IgD-negative memory B cell (primary cell): ENCODE data around the gene MYOC. TPM values are rescaled to one million over a fixed set of nuclear protein-coding genes. Genes with fewer than 3 reads are reported as not detected.
A peak's percentile ranks its signal among the peaks of the same experiment; 100 is the strongest.
"Not testable (repeated sequence)": the region's sequence is repeated elsewhere in the genome, so short reads cannot be mapped to it uniquely, and the experiment has no call there.

Experiments
- H3K27ac Mint-ChIP-seq, 3 donors: one replicate each; pipeline ENCODE4 v1.8.0; 2020 to 2022; ENCODE audit warnings: mild to moderate bottlenecking in 3 of 3, mixed read lengths in 3 of 3, moderate library complexity in 1 of 3
- H3K27me3 Mint-ChIP-seq: one replicate; pipeline ENCODE4 v1.8.0; 2021; ENCODE audit warnings: mixed read lengths
- H3K36me3 Mint-ChIP-seq: one replicate; pipeline ENCODE4 v1.8.0; 2020; ENCODE audit warnings: mild to moderate bottlenecking, mixed read lengths
- H3K4me1 Mint-ChIP-seq, 3 donors: one replicate each; pipeline ENCODE4 v1.8.0; 2020 to 2022; ENCODE audit warnings: mixed read lengths in 3 of 3, mild to moderate bottlenecking in 1 of 3
- H3K4me3 Mint-ChIP-seq, 4 donors: one replicate each; pipeline ENCODE4 v1.8.0; 2020 to 2022; ENCODE audit warnings: mild to moderate bottlenecking in 4 of 4, mixed read lengths in 4 of 4, moderate library complexity in 3 of 4
- H3K9me3 Mint-ChIP-seq, 3 donors: one replicate each; pipeline ENCODE4 v1.8.0; 2020 to 2021; ENCODE audit warnings: mixed read lengths in 3 of 3, mild to moderate bottlenecking in 1 of 3
- polyA plus RNA-seq: library from polyadenylated mRNA; unstranded; fragments of 300-500 nt; fragmentation: Illumina TruSeq; gene quantifications from one replicate; pipeline ENCODE4 v1.2.3, GENCODE V29; 2021

Gene MYOC
- polyA plus RNA-seq: not detected

DNA sequence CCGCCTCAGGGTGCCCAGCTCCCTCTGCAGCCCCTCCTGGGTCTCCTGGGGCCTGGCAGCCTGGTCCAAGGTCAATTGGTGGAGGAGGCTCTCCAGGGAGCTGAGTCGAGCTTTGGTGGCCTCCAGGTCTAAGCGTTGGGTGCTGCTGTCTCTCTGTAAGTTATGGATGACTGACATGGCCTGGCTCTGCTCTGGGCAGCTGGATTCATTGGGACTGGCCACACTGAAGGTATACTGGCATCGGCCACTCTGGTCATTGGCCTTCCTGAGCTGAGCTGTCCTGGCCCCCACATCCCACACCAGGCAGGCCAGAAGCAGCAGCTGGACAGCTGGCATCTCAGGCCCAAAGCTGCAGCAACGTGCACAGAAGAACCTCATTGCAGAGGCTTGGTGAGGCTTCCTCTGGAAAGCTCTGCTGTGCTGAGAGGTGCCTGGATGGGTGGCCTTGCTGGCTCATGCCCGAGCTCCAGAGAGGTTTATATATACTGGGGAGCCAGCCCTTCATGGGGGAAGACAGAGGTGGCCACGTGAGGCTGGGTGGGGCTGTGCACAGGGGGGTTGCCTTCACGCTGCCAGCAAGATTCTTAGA is at the start of gene MYOC:
Gene MYOC, minus strand, starts transcription at position 455 of the 589 bp plus-strand sequence. Its CDS starts 77 bp downstream, at position 378.
- Mint-ChIP-seq H3K36me3 (no peaks in the 10 kb centered on the region), H3K9me3 (no peaks in the 10 kb centered on the region), H3K27ac (no peak within 1 kb of the TSS), H3K27me3 (peaks cover 33% of the 10 kb centered on the region), H3K4me3 (no peak within 1 kb of the TSS), H3K4me1 (peaks cover 0 to 9% (median 4%) of the 10 kb centered on the region in 3 donors)

DNA sequence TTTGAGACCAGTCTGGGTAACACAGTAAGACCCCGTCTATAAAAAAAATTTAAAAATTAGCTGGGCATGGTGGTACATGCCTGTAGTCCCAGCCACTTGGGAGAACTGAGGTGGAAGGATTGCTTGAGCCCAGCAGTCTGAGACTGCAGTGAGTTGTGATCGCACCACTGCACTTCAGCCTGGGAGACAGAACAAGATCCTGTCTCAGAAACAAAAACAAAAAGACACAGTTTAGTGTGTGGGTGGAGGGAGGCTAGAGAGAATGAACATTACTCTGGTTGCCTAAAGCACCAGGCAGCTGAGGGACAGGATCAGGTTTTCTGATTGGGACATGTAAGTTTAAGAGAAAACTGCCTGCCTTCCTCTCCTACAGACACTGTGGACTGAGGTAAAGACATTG is 47.0 kb upstream of the MYOC start:
- Mint-ChIP-seq H3K27me3 (no peaks in the 10 kb centered on the region), H3K4me3 (no peak overlapping the region), H3K27ac (no peak overlapping the region), H3K4me1 (no peaks in the 10 kb centered on the region), H3K9me3 (peaks cover 0 to 10% (median 9%) of the 10 kb centered on the region in 3 donors), H3K36me3 (peaks cover 7% of the 10 kb centered on the region)

DNA sequence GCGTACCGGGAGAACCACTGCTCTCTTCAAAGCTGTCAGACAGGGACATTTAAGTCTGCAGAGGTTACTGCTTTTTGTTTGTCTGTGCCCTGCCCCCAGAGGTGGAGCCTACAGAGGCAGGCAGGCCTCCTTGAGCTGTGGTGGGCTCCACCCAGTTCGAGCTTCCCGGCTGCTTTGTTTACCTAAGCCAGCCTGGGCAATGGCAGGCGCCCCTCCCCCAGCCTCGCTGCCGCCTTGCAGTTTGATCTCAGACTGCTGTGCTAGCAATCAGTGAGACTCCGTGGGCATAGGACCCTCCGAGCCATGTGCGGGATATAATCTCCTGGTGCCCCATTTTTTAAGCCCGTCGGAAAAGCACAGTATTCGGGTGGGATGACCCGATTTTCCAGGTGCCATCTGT is 43.3 kb upstream of the MYOC start:
- not testable (repeated sequence) for H3K4me1 Mint-ChIP-seq, H3K36me3 Mint-ChIP-seq, H3K4me3 Mint-ChIP-seq, H3K27ac Mint-ChIP-seq, H3K27me3 Mint-ChIP-seq
- peaks cover 0 to 11% (median 10%) of the 10 kb centered on the region in 3 donors for H3K9me3 Mint-ChIP-seq

DNA sequence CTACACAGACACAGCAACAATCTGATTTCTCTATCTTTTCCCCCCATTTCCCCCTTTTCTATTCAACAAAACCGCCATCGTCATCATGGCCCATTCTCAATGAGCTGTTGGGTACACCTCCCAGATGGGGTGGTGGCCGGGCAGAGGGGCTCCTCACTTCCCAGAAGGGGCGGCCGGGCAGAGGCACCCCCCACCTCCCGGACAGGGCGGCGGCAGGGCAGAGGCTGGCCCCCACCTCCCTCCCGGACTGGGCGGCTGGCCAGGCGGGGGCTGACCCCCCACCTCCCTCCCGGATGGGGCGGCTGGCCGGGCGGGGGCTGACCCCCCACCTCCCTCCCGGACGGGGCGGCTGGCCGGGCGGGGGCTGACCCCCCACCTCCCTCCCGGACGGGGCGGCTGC is 41.1 kb upstream of the MYOC start:
- H3K4me1 Mint-ChIP-seq, H3K4me3 Mint-ChIP-seq, H3K27ac Mint-ChIP-seq, H3K27me3 Mint-ChIP-seq, H3K36me3 Mint-ChIP-seq: not testable (repeated sequence)
- peaks cover 0 to 13% (median 10%) of the 10 kb centered on the region in 3 donors for H3K9me3 Mint-ChIP-seq

DNA sequence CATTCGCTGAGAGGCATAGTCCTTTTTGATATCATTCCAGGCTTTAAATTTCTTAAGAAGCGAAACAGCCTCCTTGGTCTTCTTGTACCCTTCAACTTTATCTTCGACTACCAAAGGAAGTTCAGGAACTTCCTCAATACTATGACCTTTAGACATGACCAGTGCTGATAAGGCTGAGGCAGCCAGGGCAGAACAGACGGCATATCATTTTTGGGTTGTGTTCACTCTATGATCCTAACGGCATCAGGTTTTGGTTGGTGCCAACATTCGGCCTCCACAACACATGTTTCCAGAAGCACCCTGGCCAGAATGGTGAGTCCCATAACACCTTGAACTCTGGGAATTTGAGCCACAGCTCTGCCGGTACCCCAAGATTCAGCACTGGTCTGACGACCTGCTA is 31.4 kb upstream of the MYOC start:
- no peak overlapping the region for H3K27ac Mint-ChIP-seq
- H3K9me3 Mint-ChIP-seq: peaks cover 0 to 9% (median 3%) of the 10 kb centered on the region in 3 donors
- peaks cover 2% of the 10 kb centered on the region for H3K27me3 Mint-ChIP-seq
- peaks cover 2% of the 10 kb centered on the region for H3K36me3 Mint-ChIP-seq
- H3K4me3 Mint-ChIP-seq: no peak overlapping the region
- H3K4me1 Mint-ChIP-seq: no peaks in the 10 kb centered on the region

DNA sequence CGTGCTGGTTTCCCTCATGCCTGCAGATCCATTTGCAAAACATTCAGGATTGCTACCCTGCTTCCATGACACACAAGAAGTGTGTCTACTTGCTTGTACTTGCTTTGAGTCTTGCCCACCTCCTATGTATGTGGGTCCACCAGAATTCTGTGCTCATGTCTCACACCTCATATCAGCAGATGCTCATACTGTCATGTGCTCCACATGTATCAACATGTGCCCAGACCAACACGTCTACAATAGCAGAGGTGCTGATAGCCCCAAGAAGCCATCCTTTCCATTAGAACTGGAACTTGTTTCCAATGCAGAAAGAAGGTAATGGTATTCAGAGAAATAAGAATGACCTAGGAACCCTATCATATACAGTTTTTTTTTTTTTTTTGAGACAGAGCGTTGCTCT is 27.9 kb upstream of the MYOC start:
- H3K27ac Mint-ChIP-seq: no peak overlapping the region
- peaks cover 9% of the 10 kb centered on the region for H3K27me3 Mint-ChIP-seq
- H3K36me3 Mint-ChIP-seq: peaks cover 2% of the 10 kb centered on the region
- no peaks in the 10 kb centered on the region for H3K4me1 Mint-ChIP-seq
- peaks cover 0 to 5% (median 3%) of the 10 kb centered on the region in 3 donors for H3K9me3 Mint-ChIP-seq
- H3K4me3 Mint-ChIP-seq: no peak overlapping the region

DNA sequence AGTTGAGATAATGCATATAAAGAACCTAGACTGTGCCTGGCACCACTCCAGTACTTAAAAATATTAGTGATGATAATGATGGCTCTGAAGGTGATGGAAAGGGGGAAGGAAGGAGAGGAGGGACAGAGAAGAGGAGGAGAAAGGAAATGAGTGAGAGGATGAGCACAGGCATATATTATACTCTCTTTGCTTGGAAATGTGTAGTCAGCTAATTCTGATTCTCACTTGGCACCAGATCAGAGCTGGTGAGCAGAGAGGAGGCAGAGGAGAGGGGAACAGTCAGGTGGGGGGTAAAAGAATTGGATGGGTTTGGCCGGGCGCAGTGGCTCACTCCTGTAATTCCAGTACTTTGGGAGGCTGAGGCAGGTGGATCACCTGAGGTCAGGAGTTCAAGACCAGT is 24.3 kb upstream of the MYOC start:
- Mint-ChIP-seq H3K4me1 (peaks cover 0 to 2% (median 0%) of the 10 kb centered on the region in 3 donors), H3K36me3 (peaks cover 2% of the 10 kb centered on the region), H3K27me3 (peaks cover 7% of the 10 kb centered on the region), H3K9me3 (peaks cover 0 to 2% (median 1%) of the 10 kb centered on the region in 3 donors), H3K4me3 (no peak overlapping the region), H3K27ac (no peak overlapping the region)

DNA sequence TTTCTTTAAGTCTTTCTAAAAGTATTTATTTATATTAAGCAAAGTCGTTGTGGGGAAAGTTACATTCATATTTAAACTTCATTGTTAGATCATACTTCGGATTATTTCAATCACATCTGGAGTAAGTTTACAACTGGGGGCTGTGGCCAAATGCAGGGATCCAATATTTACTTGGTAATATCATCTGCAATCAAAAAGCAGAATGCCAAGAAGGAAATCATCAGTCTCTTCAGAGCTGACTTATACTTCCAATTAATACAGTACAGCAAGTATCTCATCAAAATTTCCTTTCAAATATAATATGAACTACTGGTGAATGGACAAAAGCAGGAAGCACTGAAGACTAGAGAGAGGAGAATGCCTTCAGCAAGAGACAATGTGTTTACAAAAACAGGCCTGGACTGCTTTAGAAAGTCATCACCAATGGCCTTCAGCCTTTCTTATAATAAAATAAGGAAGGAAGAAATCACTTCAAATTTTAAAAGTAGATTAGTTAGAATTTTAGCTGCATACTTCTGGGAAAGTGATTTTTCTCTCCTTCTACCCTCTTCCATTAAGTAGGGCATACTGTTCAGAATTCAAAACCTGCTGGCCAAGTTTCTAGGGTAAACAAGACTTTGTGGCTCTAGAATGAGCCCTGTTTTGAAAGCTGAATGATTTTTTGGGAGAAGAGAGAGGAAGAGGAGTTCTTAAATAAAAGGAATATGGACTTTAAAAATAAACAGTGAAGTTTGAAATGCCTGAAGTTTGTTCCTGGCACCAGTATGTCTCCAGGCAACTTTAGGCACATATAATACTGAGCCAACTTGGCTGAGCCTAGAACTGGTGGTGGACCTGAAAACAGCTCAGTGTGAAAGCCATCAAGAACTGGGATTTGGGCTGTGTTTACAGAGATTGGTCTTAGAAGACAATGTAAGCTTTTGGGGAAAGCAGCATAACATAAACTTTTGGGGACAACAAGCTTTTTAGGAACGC is 22.2 kb upstream of the MYOC start:
- Mint-ChIP-seq H3K9me3 (peaks cover 0 to 2% (median 1%) of the 10 kb centered on the region in 3 donors), H3K36me3 (peaks cover 2% of the 10 kb centered on the region), H3K27me3 (peaks cover 7% of the 10 kb centered on the region), H3K4me1 (peaks cover 0 to 2% (median 0%) of the 10 kb centered on the region in 3 donors), H3K27ac (no peak overlapping the region), H3K4me3 (no peak overlapping the region)

DNA sequence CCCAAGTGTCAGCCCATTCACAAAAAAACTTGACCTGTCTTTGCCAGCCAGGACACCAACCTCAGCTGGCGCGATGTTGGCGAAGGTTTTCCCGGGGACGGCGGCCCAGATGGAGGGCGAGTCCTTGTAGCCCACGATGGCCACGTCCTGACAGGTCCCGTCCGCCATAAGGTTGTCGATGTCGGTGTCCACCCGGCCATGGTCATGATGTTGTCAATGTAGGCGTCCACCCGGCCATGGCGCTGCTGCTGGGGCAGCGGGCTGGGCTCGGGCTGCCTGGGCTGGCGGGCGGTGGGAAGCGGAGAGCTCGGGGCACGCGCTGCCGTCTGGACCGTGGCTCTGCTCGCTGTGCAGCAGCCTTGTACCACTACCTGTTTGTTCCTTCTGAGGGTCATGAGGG is 18.3 kb upstream of the MYOC start:
- peaks cover 0 to 2% (median 0%) of the 10 kb centered on the region in 3 donors for H3K4me1 Mint-ChIP-seq
- H3K4me3 Mint-ChIP-seq: no peak overlapping the region
- H3K9me3 Mint-ChIP-seq: peaks cover 0 to 1% (median 0%) of the 10 kb centered on the region in 3 donors

DNA sequence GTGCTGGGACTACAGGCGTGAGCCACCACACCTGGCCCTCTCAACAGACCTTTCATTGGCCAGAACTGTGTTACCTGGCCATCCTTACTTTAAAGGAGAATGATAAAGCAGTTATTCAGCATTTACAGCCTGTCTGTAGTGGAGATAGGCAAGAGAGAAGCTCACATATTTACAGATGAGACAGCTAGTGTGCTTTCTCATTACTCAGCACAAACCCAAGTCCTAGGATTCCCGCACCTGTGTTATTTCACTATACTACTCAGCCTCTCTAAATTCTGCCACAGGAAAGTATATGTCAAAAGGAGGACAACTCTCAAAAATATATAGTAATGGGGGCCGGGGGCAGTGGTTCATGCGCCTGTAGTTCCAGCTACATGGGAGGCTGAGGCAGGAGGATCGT is 15.9 kb upstream of the MYOC start:
- H3K4me1 Mint-ChIP-seq: no peaks in the 10 kb centered on the region
- H3K27ac Mint-ChIP-seq: peak overlapping the region in 1 of 3 donors; percentile 63
- peaks cover 3% of the 10 kb centered on the region for H3K27me3 Mint-ChIP-seq
- H3K4me3 Mint-ChIP-seq: no peak overlapping the region
- H3K36me3 Mint-ChIP-seq: no peaks in the 10 kb centered on the region
- peaks cover 0 to 1% (median 0%) of the 10 kb centered on the region in 3 donors for H3K9me3 Mint-ChIP-seq

More for the DNA sequence above, 18.3 kb upstream of the MYOC start:
- Mint-ChIP-seq H3K36me3 (no peaks in the 10 kb centered on the region), H3K27me3 (no peaks in the 10 kb centered on the region), H3K27ac (no peak overlapping the region)

DNA sequence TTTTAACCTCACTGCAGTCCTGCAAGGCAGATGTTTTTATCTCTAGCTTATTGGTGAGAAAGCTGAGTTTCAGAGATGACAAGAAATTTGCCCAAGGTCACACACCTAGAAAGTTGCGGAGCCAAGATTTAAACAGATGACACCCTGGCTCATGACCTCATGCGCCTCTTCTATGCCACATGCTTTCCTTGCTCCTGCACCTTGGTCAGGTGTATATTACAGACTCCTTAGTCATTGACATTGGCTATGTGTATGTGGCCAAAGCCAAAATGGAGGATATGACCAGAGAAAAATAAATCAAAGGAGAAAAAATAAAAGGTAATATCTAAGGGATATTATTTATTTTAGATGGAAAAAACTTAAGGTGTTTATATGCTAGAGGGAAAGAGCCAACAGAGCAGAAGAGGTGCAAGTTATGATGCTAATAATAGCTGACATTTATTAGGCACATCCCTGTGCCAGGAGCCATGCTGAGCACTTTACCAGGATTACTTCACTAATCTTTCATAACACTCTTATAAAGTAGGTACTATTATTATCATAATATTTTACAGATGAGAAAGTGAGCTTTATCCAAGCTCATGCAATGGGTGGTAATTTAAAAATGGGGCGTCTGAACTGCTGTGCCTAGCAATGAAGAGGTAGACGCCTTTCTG is 13.8 kb upstream of the MYOC start:
- Mint-ChIP-seq H3K27ac (no peak overlapping the region), H3K9me3 (no peaks in the 10 kb centered on the region), H3K4me1 (no peaks in the 10 kb centered on the region), H3K27me3 (peaks cover 4% of the 10 kb centered on the region), H3K4me3 (no peak overlapping the region), H3K36me3 (no peaks in the 10 kb centered on the region)

DNA sequence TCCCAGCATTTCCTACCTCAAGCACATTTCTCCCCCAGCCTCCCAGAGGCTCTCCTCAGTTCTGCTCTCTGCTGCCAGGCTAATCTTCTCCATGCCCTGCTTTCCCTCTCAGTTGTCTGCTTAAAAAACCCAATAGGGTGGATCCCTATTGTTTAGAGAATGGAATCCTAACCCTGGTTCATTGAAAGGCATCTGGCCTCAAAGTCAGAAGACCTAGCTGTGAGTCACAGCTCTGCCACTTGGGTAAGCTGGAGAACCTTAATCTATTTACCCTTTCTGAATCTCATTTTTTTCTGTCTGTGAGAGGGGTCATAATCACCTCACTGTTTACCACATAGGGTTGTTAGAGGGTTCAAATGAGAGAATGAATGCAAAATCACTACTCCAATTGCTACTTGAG is 12.5 kb upstream of the MYOC start:
- Mint-ChIP-seq H3K4me1 (no peaks in the 10 kb centered on the region), H3K27me3 (peaks cover 4% of the 10 kb centered on the region), H3K27ac (no peak overlapping the region), H3K36me3 (no peaks in the 10 kb centered on the region), H3K4me3 (no peak overlapping the region), H3K9me3 (peaks cover 0 to 3% (median 0%) of the 10 kb centered on the region in 3 donors)

DNA sequence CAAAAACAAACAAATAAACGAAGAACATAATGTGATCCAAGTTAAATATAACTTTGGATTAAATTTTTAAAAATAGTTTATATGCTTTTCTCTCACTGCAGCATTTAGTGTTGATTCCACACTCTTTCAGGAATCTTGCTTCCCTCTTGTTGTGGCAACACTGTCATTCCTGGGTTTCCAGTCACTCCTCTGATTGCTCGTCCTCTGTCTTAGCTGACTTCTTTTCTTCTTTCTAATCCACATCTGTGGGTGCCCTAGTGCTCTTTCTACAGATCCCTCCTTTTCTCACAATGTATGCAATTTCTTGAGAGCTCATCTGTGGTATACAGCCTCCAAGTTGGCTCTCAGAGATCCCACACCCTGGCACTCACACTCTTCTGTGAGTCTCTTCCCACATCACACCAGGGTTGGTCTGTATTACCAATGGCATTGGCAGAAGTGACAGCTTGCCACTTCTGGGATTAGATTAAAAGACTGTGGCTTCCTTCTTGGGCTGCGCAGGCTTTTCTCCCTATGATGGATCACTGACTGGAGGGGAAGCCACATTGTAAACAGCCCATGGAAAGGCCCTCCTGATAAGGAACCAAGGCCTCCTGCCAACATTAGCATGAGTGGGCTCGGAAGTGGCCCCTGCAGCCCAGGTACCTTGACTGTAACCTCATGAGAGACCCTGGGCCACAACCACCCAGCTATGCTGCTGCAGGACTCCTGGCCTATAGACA is 11.5 kb upstream of the MYOC start:
- Mint-ChIP-seq H3K4me3 (no peak overlapping the region), H3K9me3 (peaks cover 0 to 3% (median 0%) of the 10 kb centered on the region in 3 donors)

DNA sequence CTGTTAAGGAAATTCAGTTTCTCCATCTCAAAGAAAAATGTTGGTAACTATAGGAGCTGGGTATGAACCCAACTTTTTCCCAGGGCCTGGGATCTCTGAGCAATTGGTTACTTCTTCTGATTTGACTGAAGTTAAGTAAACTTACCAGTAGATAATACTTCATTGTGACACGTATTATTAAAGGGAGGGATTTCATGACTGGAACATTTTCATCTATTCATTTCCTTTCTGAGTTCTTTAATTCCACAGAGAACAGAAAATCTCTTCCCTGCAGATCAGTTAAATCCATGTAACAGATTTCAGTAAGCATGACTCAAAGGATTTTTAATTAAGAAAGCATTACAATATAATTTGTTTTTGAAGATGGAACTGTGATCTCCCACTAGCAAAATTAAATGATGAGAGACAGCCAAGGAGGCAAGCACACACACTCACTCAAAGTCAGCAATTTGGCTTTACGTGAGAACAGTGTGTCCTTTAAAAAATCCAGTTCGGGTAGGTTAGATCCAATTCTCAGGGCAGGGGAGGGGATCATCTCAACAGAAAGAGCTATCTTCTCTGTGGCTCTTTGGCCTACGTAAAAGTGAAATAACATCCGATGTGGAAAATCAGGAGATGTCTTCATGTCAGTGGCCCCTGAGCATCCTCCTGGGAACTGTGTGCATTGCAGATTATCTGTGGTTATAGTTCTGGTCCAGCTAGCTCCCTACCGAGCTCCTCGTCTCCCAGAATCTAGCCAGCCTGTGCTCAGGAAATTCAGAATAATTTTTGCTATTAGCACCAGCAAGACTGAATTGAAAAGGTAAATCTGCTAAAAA is 10.8 kb upstream of the MYOC start:
- H3K4me1 Mint-ChIP-seq: no peaks in the 10 kb centered on the region
- H3K27ac Mint-ChIP-seq: no peak overlapping the region
- peaks cover 0 to 3% (median 0%) of the 10 kb centered on the region in 3 donors for H3K9me3 Mint-ChIP-seq
- no peak overlapping the region for H3K4me3 Mint-ChIP-seq
- H3K27me3 Mint-ChIP-seq: peaks cover 4% of the 10 kb centered on the region
- H3K36me3 Mint-ChIP-seq: no peaks in the 10 kb centered on the region

More for the DNA sequence above, 11.5 kb upstream of the MYOC start:
- Mint-ChIP-seq H3K4me1 (no peaks in the 10 kb centered on the region), H3K27ac (no peak overlapping the region), H3K27me3 (peaks cover 4% of the 10 kb centered on the region), H3K36me3 (no peaks in the 10 kb centered on the region)
